Testis (tissue), 3 donors: ENCODE measurements around the gene GOLGA8Q. TPM values are rescaled to one million over a fixed set of nuclear protein-coding genes. Genes with fewer than 3 reads are reported as not detected.
A peak's percentile ranks its signal among the peaks of the same experiment; 100 is the strongest.
"Not testable (repeated sequence)": the region's sequence is repeated elsewhere in the genome, so short reads cannot be mapped to it uniquely, and the experiment has no call there.

Experiments
- DNase-seq: peaks from one replicate; pipeline ENCODE4 v3.0.0-alpha.2; 2019
- H3K27ac ChIP-seq, 2 donors: fragments of 200-600 bp; sonication (generic); one replicate each; pipeline ENCODE4 v1.5.1; 2019
- H3K27me3 ChIP-seq: fragments of 200-600 bp; sonication (generic); one replicate; pipeline ENCODE4 v1.5.1; 2019
- H3K36me3 ChIP-seq: fragments of 200-600 bp; sonication (generic); one replicate; pipeline ENCODE4 v1.5.1; 2017; ENCODE audit warnings: low read depth; ENCODE audit errors: missing control alignments
- H3K4me1 ChIP-seq: fragments of 200-600 bp; sonication (generic); one replicate; pipeline ENCODE4 v1.5.1; 2019
- H3K4me3 ChIP-seq, 2 donors: fragments of 200-600 bp; sonication (generic); one replicate each; pipeline ENCODE4 v1.5.1; 2017 to 2019
- H3K9me3 ChIP-seq: fragments of 200-600 bp; sonication (generic); one replicate; pipeline ENCODE4 v1.5.1; 2017
- CTCF ChIP-seq, 3 experiments: fragments of 450-650 bp in 2 of 3; fragments of 200-600 bp in 1 of 3; sonication (generic) in 1 of 3; IDR thresholded peaks; one replicate each; pipeline ENCODE4 v1.5.1; 2016 to 2019; ENCODE audit warnings: antibody characterized with exemption in 3 of 3, mild to moderate bottlenecking in 2 of 3, moderate library complexity in 1 of 3
- whole genome bisulfite sequencing, 2 donors: methylation state at CpG; one replicate each; pipeline ENCODE4 v1.1.5; 2018; 5-methylcytosine and 5-hydroxymethylcytosine counted together
- intact Hi-C: fragments of 100-400 bp; cut with DNase I; formaldehyde crosslinking; loops from one replicate; pipeline ENCODE4 v1.15.1; 2023; ENCODE audit warnings: low total_unique reads
- polyA plus RNA-seq: library from polyadenylated mRNA; stranded (reverse); fragments of 350-450 nt; fragmentation: Illumina TruSeq; extraction: RNeasy Lipid Tissue Mini Kit (QIAGEN cat#74804); gene quantifications from one replicate; pipeline ENCODE4 v1.2.3, GENCODE V29; 2014; ENCODE audit warnings: low read depth, low replicate concordance; ENCODE audit not compliant: insufficient read depth
- small RNA-seq, 2 donors: library from RNA; depleted of rRNA; stranded (forward); fragments of <200 nt; gene quantifications; one replicate each; pipeline ENCODE3, GENCODE V24; 2016
- total RNA-seq, 2 donors: library from RNA; depleted of rRNA; stranded (reverse); fragments of >200 nt; gene quantifications; one replicate each; pipeline ENCODE4 v1.2.3, GENCODE V29; 2016

Gene GOLGA8Q
- total and polyA plus RNA-seq, 3 donors from 2014 or later: 7.5 to 20.1 (median 10.4) TPM

DNA sequence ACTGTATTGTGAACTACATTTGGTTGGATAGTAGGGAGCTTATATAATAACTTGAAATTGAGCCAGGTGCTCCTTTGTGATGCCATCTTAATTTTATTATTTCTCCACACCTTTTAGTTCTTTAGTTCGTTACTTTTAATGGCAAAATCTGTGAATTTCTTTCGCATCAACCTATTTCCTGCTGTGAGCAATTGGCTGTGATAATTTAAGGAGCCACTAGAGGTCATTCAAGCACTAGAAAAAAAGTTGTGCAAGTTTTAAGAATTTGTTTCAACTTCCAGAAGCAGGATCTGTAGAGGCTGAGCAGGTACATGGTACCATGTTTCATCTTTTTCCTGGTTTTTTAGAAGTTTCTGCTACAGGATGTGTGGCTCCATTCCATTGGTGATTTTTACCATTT, 47.1 kb downstream of the GOLGA8Q start:
- intact Hi-C loops, H3K4me3 ChIP-seq, H3K36me3 ChIP-seq, H3K27ac ChIP-seq, DNase-seq, H3K9me3 ChIP-seq, H3K27me3 ChIP-seq, H3K4me1 ChIP-seq: not testable (repeated sequence)
- 0 to 26% methylated on average over 1 to 2 of the region's 2 CpGs for WGBS, 2 donors
- peak in 1 of 3 experiments; percentile 10 for TF ChIP-seq CTCF (IDR thresholded peaks at IDR 0.05)

- H3K27me3 ChIP-seq, H3K9me3 ChIP-seq, H3K27ac ChIP-seq, H3K36me3 ChIP-seq, H3K4me1 ChIP-seq, H3K4me3 ChIP-seq, intact Hi-C loops, DNase-seq: not testable (repeated sequence)
- WGBS, 2 donors: 77 to 82% methylated on average over 2 to 8 of the region's 8 CpGs
Measured at GRCh38 chr15:30603796-30604195, 51.9 kb downstream of the GOLGA8Q start, which contains the start of gene GOLGA8H. GOLGA8H (plus strand) TSS chr15:30604028; CDS start chr15:30604126, 98 bp downstream.

Small RNA genes lying within 50 kb of the gene (small RNA-seq; reads per million reads assigned to genes)
- gene RF00096 (0 reads per million in 2 donors), gene RN7SL796P (0 reads per million in 2 donors)

Other genes starting within 250 kb of the GOLGA8Q start
- gene CHRFAM7A, start 158.5 kb upstream of the GOLGA8Q start, total RNA-seq: 10 to 100 TPM; 23.1 to 27.1 TPM
- gene CHRFAM7A, start 158.5 kb upstream of the GOLGA8Q start, polyA plus RNA-seq: 9.3 TPM
- gene GOLGA8R, start 137.8 kb upstream of the GOLGA8Q start, total RNA-seq: 10 to 100 TPM in 1 of 2 donors, 1 to 10 TPM in 1; 9.3 to 24.6 TPM
- gene GOLGA8R, start 137.8 kb upstream of the GOLGA8Q start, polyA plus RNA-seq: 7.9 TPM
- 10 to 100 TPM in 1 of 2 donors, 1 to 10 TPM in 1; 8.7 to 13.1 TPM for gene GOLGA8H, start 52.0 kb downstream of the GOLGA8Q start, total RNA-seq
- gene GOLGA8H, start 52.0 kb downstream of the GOLGA8Q start, polyA plus RNA-seq: 8.6 TPM